ENCODE data around the gene NKIRAS2.

Gene NKIRAS2

DNA sequence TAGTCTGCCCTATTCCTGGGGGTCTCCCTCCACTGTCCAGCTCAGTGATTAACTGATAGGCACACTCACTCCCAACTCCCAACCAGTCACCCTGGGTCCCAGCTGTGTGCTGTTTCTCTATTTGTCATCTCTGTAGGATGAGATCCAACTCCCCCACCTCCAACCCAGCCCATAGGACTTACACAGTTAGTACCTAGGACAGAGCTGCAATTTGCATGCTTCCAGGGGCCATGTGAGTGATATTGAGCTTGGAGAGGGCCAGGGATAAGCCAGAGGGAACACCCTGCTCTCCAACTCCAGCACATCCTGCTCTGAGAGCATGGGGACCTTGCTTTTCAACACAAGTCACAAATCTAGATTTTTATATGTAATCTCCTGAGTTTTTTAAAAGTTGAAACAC, 21.7 kb downstream of the NKIRAS2 start:
- Histone ChIP-seq H3K18ac (ENCODE audit: low read length) (no peak overlapping the region), H2BK12ac (ENCODE audit: low read length) (no peak overlapping the region), H3K27ac (ENCODE audit: low read depth, low read length) (no peak overlapping the region), H3K4me3 (ENCODE audit: low read depth, low read length) (no peak overlapping the region), H3K4ac (ENCODE audit: low read depth, low read length) (no peak overlapping the region), H3K4me1 (ENCODE audit: control insufficient read depth in 1 of 2, insufficient read depth in 2 of 2, low read length in 2 of 2) (no peaks in the 10 kb centered on the region), H4K8ac (ENCODE audit: low read depth, low read length) (no peak overlapping the region), H3K9ac (ENCODE audit: low read length) (no peak overlapping the region), H3K27me3 (ENCODE audit: insufficient read depth, low read length) (no peaks in the 10 kb centered on the region), H2AK5ac (ENCODE audit: low read length) (no peak overlapping the region), H2BK120ac (ENCODE audit: insufficient read depth, low read length, poor library complexity) (no peak overlapping the region), H3K79me1 (ENCODE audit: low read length) (no peaks in the 10 kb centered on the region), H2BK5ac (ENCODE audit: low read depth, low read length, poor library complexity) (no peak overlapping the region), H3K79me2 (ENCODE audit: control insufficient read depth, insufficient read depth, low read length, poor library complexity) (no peaks in the 10 kb centered on the region), H3K23ac (ENCODE audit: low read length) (no peak overlapping the region), H2AFZ (ENCODE audit: insufficient read depth, low read length, poor library complexity) (no peak overlapping the region), H4K91ac (ENCODE audit: low read depth, low read length) (no peak overlapping the region), H3K4me2 (ENCODE audit: low read length) (no peak overlapping the region), H3K9me3 (ENCODE audit: insufficient read depth, low read depth, low read length) (no peaks in the 10 kb centered on the region), H3K36me3 (ENCODE audit: control insufficient read depth in 1 of 2, insufficient read depth in 2 of 2, low read length in 2 of 2) (no peaks in the 10 kb centered on the region), H4K12ac (ENCODE audit: low read depth, low read length) (no peak overlapping the region), H3K14ac (ENCODE audit: low read length) (no peak overlapping the region)
- DNase-seq, result no peak

DNA sequence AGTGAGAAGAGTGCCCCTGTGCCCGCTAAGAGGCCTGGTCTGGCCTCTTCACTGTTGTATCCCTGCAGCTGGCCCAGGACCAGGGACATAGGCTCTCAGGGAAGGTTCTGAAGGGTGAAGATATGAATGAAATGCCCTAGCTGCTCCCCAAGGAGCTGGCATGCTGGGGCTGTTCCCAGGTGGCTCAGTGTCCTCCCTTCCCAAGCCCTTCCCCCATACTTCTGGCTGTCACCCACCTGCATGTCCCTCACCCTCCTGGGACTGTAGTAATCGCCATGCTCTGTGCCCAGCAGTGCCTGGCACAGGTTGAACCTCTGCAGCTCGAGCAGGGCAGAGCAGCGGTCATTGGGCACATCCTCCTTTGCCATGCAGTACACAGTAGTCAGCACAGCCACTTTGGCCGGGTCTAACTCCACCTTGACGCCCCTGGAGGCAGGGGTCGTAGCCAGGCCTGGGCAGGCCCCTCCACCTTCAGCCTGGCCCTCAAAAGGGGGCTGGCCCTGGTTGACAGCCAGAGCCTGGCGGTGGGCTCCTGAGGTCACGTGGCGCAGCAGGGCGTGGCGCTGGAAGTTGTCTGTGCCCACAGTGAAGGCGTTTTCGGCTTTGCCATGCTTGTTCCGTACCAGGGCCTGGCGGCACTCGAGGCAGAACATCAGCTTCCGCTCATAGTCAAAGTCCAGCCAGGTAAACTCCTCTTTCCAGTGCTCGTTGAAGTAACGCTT, 22.9 kb downstream of the NKIRAS2 start:
- no peak overlapping the region for H2BK5ac ChIP-seq (ENCODE audit: low read depth, low read length, poor library complexity)
- H2BK12ac ChIP-seq (ENCODE audit: low read length), result no peak overlapping the region
- H4K8ac ChIP-seq (ENCODE audit: low read depth, low read length), result no peak overlapping the region
- no peaks in the 10 kb centered on the region for H3K4me1 ChIP-seq (ENCODE audit: control insufficient read depth in 1 of 2, insufficient read depth in 2 of 2, low read length in 2 of 2)
- H3K9ac ChIP-seq (ENCODE audit: low read length), result no peak overlapping the region
- H3K27ac ChIP-seq (ENCODE audit: low read depth, low read length), result no peak overlapping the region
- DNase-seq, result no peak
- no peaks in the 10 kb centered on the region for H3K79me1 ChIP-seq (ENCODE audit: low read length)
- no peak overlapping the region for H2BK120ac ChIP-seq (ENCODE audit: insufficient read depth, low read length, poor library complexity)
- H3K27me3 ChIP-seq (ENCODE audit: insufficient read depth, low read length), result no peaks in the 10 kb centered on the region
- no peak overlapping the region for H4K12ac ChIP-seq (ENCODE audit: low read depth, low read length)
- H3K23ac ChIP-seq (ENCODE audit: low read length), result no peak overlapping the region
- no peak overlapping the region for H2AFZ ChIP-seq (ENCODE audit: insufficient read depth, low read length, poor library complexity)
- H4K91ac ChIP-seq (ENCODE audit: low read depth, low read length), result no peak overlapping the region
- WGBS (ENCODE audit: extremely low coverage, insufficient coverage, insufficient read length), result no CpG with 5 or more reads among the region's 20 CpGs
- H3K4me2 ChIP-seq (ENCODE audit: low read length), result no peak overlapping the region
- no peak overlapping the region for H3K18ac ChIP-seq (ENCODE audit: low read length)
- H2AK5ac ChIP-seq (ENCODE audit: low read length), result no peak overlapping the region
- H3K4me3 ChIP-seq (ENCODE audit: low read depth, low read length), result no peak overlapping the region
- no peak overlapping the region for H3K14ac ChIP-seq (ENCODE audit: low read length)
- no peak overlapping the region for H3K4ac ChIP-seq (ENCODE audit: low read depth, low read length)
- no peaks in the 10 kb centered on the region for H3K36me3 ChIP-seq (ENCODE audit: control insufficient read depth in 1 of 2, insufficient read depth in 2 of 2, low read length in 2 of 2)
- H3K79me2 ChIP-seq (ENCODE audit: control insufficient read depth, insufficient read depth, low read length, poor library complexity), result no peaks in the 10 kb centered on the region
- no peaks in the 10 kb centered on the region for H3K9me3 ChIP-seq (ENCODE audit: insufficient read depth, low read depth, low read length)

DNA sequence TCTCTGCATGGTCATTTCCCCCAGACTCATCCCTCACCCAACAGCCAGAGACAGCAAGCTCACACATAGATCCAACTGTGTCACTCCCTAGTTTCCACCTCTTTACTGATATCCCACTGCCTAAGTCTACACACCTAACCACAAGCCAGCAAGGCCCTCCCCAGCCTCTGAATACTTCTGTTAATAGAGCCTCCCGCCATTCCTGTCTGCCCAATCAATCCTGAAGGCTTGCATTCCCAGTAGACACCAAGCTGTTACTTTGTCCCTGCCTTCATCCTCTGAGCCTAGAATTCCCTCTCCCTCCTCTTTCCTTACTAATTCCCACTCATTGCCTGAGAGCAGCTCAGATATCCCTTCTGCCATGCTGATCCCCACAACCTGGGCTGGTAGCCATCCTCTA, 25.8 kb downstream of the NKIRAS2 start:
- Histone ChIP-seq H3K23ac (ENCODE audit: low read length) (no peak overlapping the region), H3K14ac (ENCODE audit: low read length) (no peak overlapping the region), H3K4me1 (ENCODE audit: control insufficient read depth in 1 of 2, insufficient read depth in 2 of 2, low read length in 2 of 2) (peaks cover 3 to 6% of the 10 kb centered on the region in 2 experiments), H3K36me3 (ENCODE audit: control insufficient read depth in 1 of 2, insufficient read depth in 2 of 2, low read length in 2 of 2) (no peaks in the 10 kb centered on the region), H2BK5ac (ENCODE audit: low read depth, low read length, poor library complexity) (no peak overlapping the region), H3K9me3 (ENCODE audit: insufficient read depth, low read depth, low read length) (no peaks in the 10 kb centered on the region), H3K4ac (ENCODE audit: low read depth, low read length) (no peak overlapping the region), H3K79me2 (ENCODE audit: control insufficient read depth, insufficient read depth, low read length, poor library complexity) (peaks cover 1% of the 10 kb centered on the region), H3K18ac (ENCODE audit: low read length) (no peak overlapping the region), H3K4me2 (ENCODE audit: low read length) (no peak overlapping the region), H2AFZ (ENCODE audit: insufficient read depth, low read length, poor library complexity) (no peak overlapping the region), H4K91ac (ENCODE audit: low read depth, low read length) (no peak overlapping the region), H3K79me1 (ENCODE audit: low read length) (no peaks in the 10 kb centered on the region), H3K4me3 (ENCODE audit: low read depth, low read length) (no peak overlapping the region), H3K9ac (ENCODE audit: low read length) (no peak overlapping the region), H3K27me3 (ENCODE audit: insufficient read depth, low read length) (no peaks in the 10 kb centered on the region), H2BK12ac (ENCODE audit: low read length) (no peak overlapping the region), H4K8ac (ENCODE audit: low read depth, low read length) (no peak overlapping the region), H2BK120ac (ENCODE audit: insufficient read depth, low read length, poor library complexity) (no peak overlapping the region), H2AK5ac (ENCODE audit: low read length) (no peak overlapping the region), H4K12ac (ENCODE audit: low read depth, low read length) (no peak overlapping the region), H3K27ac (ENCODE audit: low read depth, low read length) (no peak overlapping the region)
- no CpG with 5 or more reads among the region's 1 CpG for WGBS (ENCODE audit: extremely low coverage, insufficient coverage, insufficient read length)
- DNase-seq, result no peak

DNA sequence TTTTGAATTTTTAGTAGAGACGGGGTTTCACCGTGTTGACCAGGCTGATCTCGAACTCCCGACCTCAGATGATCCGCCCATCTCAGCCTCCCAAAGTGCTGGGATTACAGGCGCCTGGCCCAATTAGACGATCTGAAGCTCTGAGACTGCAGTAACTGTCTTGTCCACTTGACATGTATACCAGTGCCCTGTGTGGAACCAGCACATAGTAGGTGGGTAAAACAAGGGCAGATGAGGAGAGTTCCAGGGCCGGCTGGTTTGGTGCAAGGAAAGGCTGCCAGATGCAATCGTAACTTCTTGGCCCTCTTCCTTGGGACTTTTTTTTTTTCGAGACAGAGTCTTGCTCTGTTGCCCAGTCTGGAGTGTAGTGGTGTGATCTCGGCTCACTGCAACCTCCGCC, 27.5 kb downstream of the NKIRAS2 start:
- H2BK5ac ChIP-seq (ENCODE audit: low read depth, low read length, poor library complexity), result no peak overlapping the region
- peaks cover 1% of the 10 kb centered on the region for H3K79me2 ChIP-seq (ENCODE audit: control insufficient read depth, insufficient read depth, low read length, poor library complexity)
- H3K4me1 ChIP-seq (ENCODE audit: control insufficient read depth in 1 of 2, insufficient read depth in 2 of 2, low read length in 2 of 2), result peaks cover 3 to 6% of the 10 kb centered on the region in 2 experiments
- no peak overlapping the region for H2BK12ac ChIP-seq (ENCODE audit: low read length)
- H3K9ac ChIP-seq (ENCODE audit: low read length), result no peak overlapping the region
- no peak overlapping the region for H3K23ac ChIP-seq (ENCODE audit: low read length)
- H3K14ac ChIP-seq (ENCODE audit: low read length), result no peak overlapping the region
- H3K9me3 ChIP-seq (ENCODE audit: insufficient read depth, low read depth, low read length), result no peaks in the 10 kb centered on the region
- no CpG with 5 or more reads among the region's 12 CpGs for WGBS (ENCODE audit: extremely low coverage, insufficient coverage, insufficient read length)
- no peaks in the 10 kb centered on the region for H3K27me3 ChIP-seq (ENCODE audit: insufficient read depth, low read length)
- no peak overlapping the region for H3K27ac ChIP-seq (ENCODE audit: low read depth, low read length)
- no peak overlapping the region for H3K4me3 ChIP-seq (ENCODE audit: low read depth, low read length)
- no peak overlapping the region for H4K12ac ChIP-seq (ENCODE audit: low read depth, low read length)
- H3K36me3 ChIP-seq (ENCODE audit: control insufficient read depth in 1 of 2, insufficient read depth in 2 of 2, low read length in 2 of 2), result no peaks in the 10 kb centered on the region
- no peak for DNase-seq
- no peak overlapping the region for H4K91ac ChIP-seq (ENCODE audit: low read depth, low read length)
- no peak overlapping the region for H2AFZ ChIP-seq (ENCODE audit: insufficient read depth, low read length, poor library complexity)
- H3K4me2 ChIP-seq (ENCODE audit: low read length), result no peak overlapping the region
- H3K79me1 ChIP-seq (ENCODE audit: low read length), result no peaks in the 10 kb centered on the region
- H2AK5ac ChIP-seq (ENCODE audit: low read length), result no peak overlapping the region
- no peak overlapping the region for H3K4ac ChIP-seq (ENCODE audit: low read depth, low read length)
- H3K18ac ChIP-seq (ENCODE audit: low read length), result no peak overlapping the region
- H2BK120ac ChIP-seq (ENCODE audit: insufficient read depth, low read length, poor library complexity), result no peak overlapping the region
- H4K8ac ChIP-seq (ENCODE audit: low read depth, low read length), result no peak overlapping the region
